Upper lobe of left lung (tissue), 4 donors: Measurements from ENCODE around the gene TSPEAR.

Source experiments
- EP300 ChIP-seq, 4 donors: sonication (generic); formaldehyde crosslinking; IDR thresholded peaks; one replicate each; pipeline ENCODE4 v1.5.1; 2017; ENCODE audit warnings: antibody characterized with exemption in 4 of 4, control low read depth in 2 of 4
- POLR2A ChIP-seq, 4 donors: fragments of 450-650 bp; IDR thresholded peaks; one replicate each; pipeline ENCODE4 v1.5.1; 2016 to 2017; ENCODE audit warnings: antibody characterized with exemption in 4 of 4, mild to moderate bottlenecking in 2 of 4
- POLR2AphosphoS5 ChIP-seq, 2 donors: sonication (generic); formaldehyde crosslinking; IDR thresholded peaks; one replicate each; pipeline ENCODE4 v1.5.1; 2017; ENCODE audit warnings: antibody characterized with exemption in 2 of 2
- TF ChIP-seq, protein P1 (sequence below), 6 experiments: fragments of 450-650 bp in 4 of 6; fragments of 200-600 bp in 2 of 6; sonication (generic) in 2 of 6; IDR thresholded peaks; one replicate each; pipeline ENCODE4 v1.5.1; 2016 to 2019; ENCODE audit warnings: antibody characterized with exemption in 6 of 6

GRCh38 chr21:44583800-44584147, 127.6 kb downstream of the TSPEAR start:
- TF ChIP-seq EP300 (IDR thresholded peaks at IDR 0.05) (no peak), POLR2A (IDR thresholded peaks at IDR 0.05) (no peak), POLR2AphosphoS5 (IDR thresholded peaks at IDR 0.05) (no peak)
- TF ChIP-seq, protein P1, sequence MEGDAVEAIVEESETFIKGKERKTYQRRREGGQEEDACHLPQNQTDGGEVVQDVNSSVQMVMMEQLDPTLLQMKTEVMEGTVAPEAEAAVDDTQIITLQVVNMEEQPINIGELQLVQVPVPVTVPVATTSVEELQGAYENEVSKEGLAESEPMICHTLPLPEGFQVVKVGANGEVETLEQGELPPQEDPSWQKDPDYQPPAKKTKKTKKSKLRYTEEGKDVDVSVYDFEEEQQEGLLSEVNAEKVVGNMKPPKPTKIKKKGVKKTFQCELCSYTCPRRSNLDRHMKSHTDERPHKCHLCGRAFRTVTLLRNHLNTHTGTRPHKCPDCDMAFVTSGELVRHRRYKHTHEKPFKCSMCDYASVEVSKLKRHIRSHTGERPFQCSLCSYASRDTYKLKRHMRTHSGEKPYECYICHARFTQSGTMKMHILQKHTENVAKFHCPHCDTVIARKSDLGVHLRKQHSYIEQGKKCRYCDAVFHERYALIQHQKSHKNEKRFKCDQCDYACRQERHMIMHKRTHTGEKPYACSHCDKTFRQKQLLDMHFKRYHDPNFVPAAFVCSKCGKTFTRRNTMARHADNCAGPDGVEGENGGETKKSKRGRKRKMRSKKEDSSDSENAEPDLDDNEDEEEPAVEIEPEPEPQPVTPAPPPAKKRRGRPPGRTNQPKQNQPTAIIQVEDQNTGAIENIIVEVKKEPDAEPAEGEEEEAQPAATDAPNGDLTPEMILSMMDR (IDR thresholded peaks at IDR 0.05): no peak
